Measurements from ENCODE around the gene THAP10. TPM values are rescaled to one million over a fixed set of nuclear protein-coding genes. Genes with fewer than 3 reads are reported as not detected.

Gene THAP10
- total RNA-seq, 2 experiments from 2014 or later: not detected

GRCh38 chr15:70907784-70908471 is 15.7 kb upstream of the THAP10 start:
- H3K27ac Mint-ChIP-seq: no peak overlapping the region
- H3K36me3 Mint-ChIP-seq (ENCODE audit: low read depth): no peaks in the 10 kb centered on the region
- DNase-seq (no peak), ATAC-seq (no peak)
- H3K9me3 Mint-ChIP-seq: peaks cover 15% of the 10 kb centered on the region
- peak; percentile 63 for TF ChIP-seq CTCF (IDR thresholded peaks at IDR 0.05)
- intact Hi-C loops (cut with micrococcal nuclease): no loop called here
- H3K4me1 Mint-ChIP-seq (ENCODE audit: low read depth): no peaks in the 10 kb centered on the region
- H3K27me3 Mint-ChIP-seq: peaks cover 12% of the 10 kb centered on the region
- CTCF ChIA-PET: interaction anchor here (1.4 kb wide), 1 partner anchor 8 kb away, joined by 3 read pairs; no protein-coding TSS in a partner anchor
- POLR2A ChIA-PET: no interaction called here
- H3K4me3 Mint-ChIP-seq: no peak overlapping the region

- POLR2A ChIA-PET: no interaction called here
- H3K4me3 Mint-ChIP-seq: no peak overlapping the region
- H3K27ac Mint-ChIP-seq: no peak overlapping the region
- peaks cover 15% of the 10 kb centered on the region for H3K27me3 Mint-ChIP-seq
- no peaks in the 10 kb centered on the region for H3K4me1 Mint-ChIP-seq (ENCODE audit: low read depth)
- no peak for ATAC-seq
- no peaks in the 10 kb centered on the region for H3K36me3 Mint-ChIP-seq (ENCODE audit: low read depth)
- CTCF ChIA-PET: interaction anchor here (0.7 to 1.4 kb wide), 2 partner anchors 9 to 30 kb away, joined by 3 read pairs; no protein-coding TSS in a partner anchor
- peaks cover 15% of the 10 kb centered on the region for H3K9me3 Mint-ChIP-seq
- no peak for DNase-seq
- no peak for TF ChIP-seq CTCF (IDR thresholded peaks at IDR 0.05)
- intact Hi-C loops (cut with micrococcal nuclease): no loop called here
These were observed 14.6 kb upstream of the THAP10 start for GRCh38 chr15:70906842-70907241.

GRCh38 chr15:70902107-70902506 is 9.9 kb upstream of the THAP10 start:
- TF ChIP-seq CTCF (IDR thresholded peaks at IDR 0.05): no peak
- ATAC-seq (no peak), DNase-seq (no peak)
- H3K4me1 Mint-ChIP-seq (ENCODE audit: low read depth): no peaks in the 10 kb centered on the region
- POLR2A ChIA-PET: no interaction called here
- H3K4me3 Mint-ChIP-seq: no peak overlapping the region
- H3K27me3 Mint-ChIP-seq: peaks cover 20% of the 10 kb centered on the region
- H3K36me3 Mint-ChIP-seq (ENCODE audit: low read depth): no peaks in the 10 kb centered on the region
- H3K27ac Mint-ChIP-seq: no peak overlapping the region
- peaks cover 1% of the 10 kb centered on the region for H3K9me3 Mint-ChIP-seq
- CTCF ChIA-PET: no interaction called here
- intact Hi-C loops (cut with micrococcal nuclease): no loop called here

GRCh38 chr15:70892912-70893560 is 803 bp upstream of the THAP10 start:
- Mint-ChIP-seq H3K27me3 (peaks cover 46% of the 10 kb centered on the region), H3K4me1 (ENCODE audit: low read depth) (peaks cover 6% of the 10 kb centered on the region), H3K9me3 (no peaks in the 10 kb centered on the region), H3K4me3 (peak overlapping the region; percentile 77), H3K36me3 (ENCODE audit: low read depth) (no peaks in the 10 kb centered on the region), H3K27ac (no peak overlapping the region)
- TF ChIP-seq CTCF (IDR thresholded peaks at IDR 0.05): no peak
- ATAC-seq (no peak), DNase-seq (no peak)
- ChIA-PET CTCF (interaction anchor here (1.4 kb wide), 1 partner anchor 68 kb away, joined by 3 read pairs; no protein-coding TSS in a partner anchor), POLR2A (interaction anchor here (0.6 kb wide), 1 partner anchor 599 kb away, joined by 3 read pairs; no protein-coding TSS in a partner anchor)
- intact Hi-C loops (cut with micrococcal nuclease): no loop called here

- no peak for DNase-seq
- no peak overlapping the region for H3K4me3 Mint-ChIP-seq
- peaks cover 2% of the 10 kb centered on the region for H3K4me1 Mint-ChIP-seq (ENCODE audit: low read depth)
- ChIA-PET POLR2A (interaction anchor here (0.6 kb wide), 1 partner anchor 23 kb away, joined by 3 read pairs; no protein-coding TSS in a partner anchor), CTCF (no interaction called here)
- TF ChIP-seq CTCF (IDR thresholded peaks at IDR 0.05): no peak
- peak; percentile 24 for ATAC-seq
- H3K9me3 Mint-ChIP-seq: no peaks in the 10 kb centered on the region
- intact Hi-C loops (cut with micrococcal nuclease): no loop called here
- peaks cover 14% of the 10 kb centered on the region for H3K27me3 Mint-ChIP-seq
- H3K36me3 Mint-ChIP-seq (ENCODE audit: low read depth): no peaks in the 10 kb centered on the region
- H3K27ac Mint-ChIP-seq: no peak overlapping the region
These were observed 9.9 kb downstream of the THAP10 start for GRCh38 chr15:70882361-70882760.

Measured in activated CD8-positive, alpha-beta T cell treated with anti-CD3 and anti-CD28 coated beads for 36 hours (primary cell).